LHCN-M2 (cell line): Measurements from ENCODE around the gene FEZ2. TPM values are rescaled to one million over a fixed set of nuclear protein-coding genes. Genes with fewer than 3 reads are reported as not detected.
A peak's percentile ranks its signal among the peaks of the same experiment; 100 is the strongest.
"Not testable (repeated sequence)": the region's sequence is repeated elsewhere in the genome, so short reads cannot be mapped to it uniquely, and the experiment has no call there.

Experiments
- DNase-seq: peaks from one replicate; pipeline ENCODE4 v3.0.0-alpha.2; 2012; ENCODE audit warnings: low read depth
- polyA plus RNA-seq: library from polyadenylated mRNA; unstranded; fragments of >200 nt; gene quantifications from one replicate; pipeline ENCODE4 v1.2.1, GENCODE V29; 2012; ENCODE audit warnings: missing spikeins
- total RNA-seq: library from RNA; depleted of rRNA; stranded (reverse); fragments of >200 nt; gene quantifications from 2 replicates; pipeline ENCODE4 v1.2.3, GENCODE V29; 2014; rRNA removed

The FEZ2 gene
- 104 and 126 TPM in 2 replicates for total RNA-seq
- polyA plus RNA-seq, result 94.8 TPM

GRCh38 chr2:36597532-36598377, at the start of gene FEZ2:
FEZ2 (minus strand) TSS chr2:36598168; CDS start chr2:36598142, 26 bp downstream.
- peak; percentile 70 for DNase-seq

GRCh38 chr2:36634981-36635597, 37.1 kb upstream of the FEZ2 start:
- DNase-seq, result no peak

- peak; percentile 40 for DNase-seq
Observed at GRCh38 chr2:36633470-36634092, 35.6 kb upstream of the FEZ2 start.

GRCh38 chr2:36626756-36627155, 28.8 kb upstream of the FEZ2 start:
- no peak for DNase-seq

GRCh38 chr2:36626071-36626470, 28.1 kb upstream of the FEZ2 start:
- DNase-seq, result no peak

GRCh38 chr2:36625304-36625703, 27.3 kb upstream of the FEZ2 start:
- DNase-seq, result no peak

- no peak for DNase-seq
Observed at GRCh38 chr2:36620321-36620720, 22.4 kb upstream of the FEZ2 start.

GRCh38 chr2:36618381-36618780, 20.4 kb upstream of the FEZ2 start:
- peak; percentile 65 for DNase-seq

GRCh38 chr2:36616947-36617346, 19.0 kb upstream of the FEZ2 start:
- DNase-seq, result no peak

GRCh38 chr2:36615222-36615621, 17.3 kb upstream of the FEZ2 start:
- peak; percentile 17 for DNase-seq

GRCh38 chr2:36613801-36614200, 15.8 kb upstream of the FEZ2 start:
- DNase-seq, result no peak

GRCh38 chr2:36611316-36611990, 13.5 kb upstream of the FEZ2 start:
- no peak for DNase-seq

- no peak for DNase-seq
Observed at GRCh38 chr2:36609507-36609906, 11.5 kb upstream of the FEZ2 start.

- no peak for DNase-seq
Observed at GRCh38 chr2:36607947-36608346, 10.0 kb upstream of the FEZ2 start.

- no peak for DNase-seq
Observed at GRCh38 chr2:36606925-36607324, 9.0 kb upstream of the FEZ2 start.

- no peak for DNase-seq
Observed at GRCh38 chr2:36605273-36605672, 7.3 kb upstream of the FEZ2 start.

- not testable (repeated sequence) for DNase-seq
Observed at GRCh38 chr2:36603629-36604028, 5.7 kb upstream of the FEZ2 start.

GRCh38 chr2:36597003-36597531, 901 bp downstream of the FEZ2 start:
- DNase-seq, result no peak

GRCh38 chr2:36596397-36596796, 1.6 kb downstream of the FEZ2 start:
- no peak for DNase-seq

GRCh38 chr2:36594849-36595248, 3.1 kb downstream of the FEZ2 start:
- DNase-seq, result no peak

GRCh38 chr2:36589230-36589630, 8.7 kb downstream of the FEZ2 start:
- DNase-seq, result no peak

- DNase-seq, result no peak
Observed at GRCh38 chr2:36587556-36587955, 10.4 kb downstream of the FEZ2 start.
